ENCODE data around the gene TRIM72. TPM values are rescaled to one million over a fixed set of nuclear protein-coding genes. Genes with fewer than 3 reads are reported as not detected.

Gene TRIM72
- total and polyA plus RNA-seq, 2 of the 8 experiments (the other 6 are each of a cell fraction or from before 2014, with no cell fraction given), result 0.57 to 2.1 TPM

DNA sequence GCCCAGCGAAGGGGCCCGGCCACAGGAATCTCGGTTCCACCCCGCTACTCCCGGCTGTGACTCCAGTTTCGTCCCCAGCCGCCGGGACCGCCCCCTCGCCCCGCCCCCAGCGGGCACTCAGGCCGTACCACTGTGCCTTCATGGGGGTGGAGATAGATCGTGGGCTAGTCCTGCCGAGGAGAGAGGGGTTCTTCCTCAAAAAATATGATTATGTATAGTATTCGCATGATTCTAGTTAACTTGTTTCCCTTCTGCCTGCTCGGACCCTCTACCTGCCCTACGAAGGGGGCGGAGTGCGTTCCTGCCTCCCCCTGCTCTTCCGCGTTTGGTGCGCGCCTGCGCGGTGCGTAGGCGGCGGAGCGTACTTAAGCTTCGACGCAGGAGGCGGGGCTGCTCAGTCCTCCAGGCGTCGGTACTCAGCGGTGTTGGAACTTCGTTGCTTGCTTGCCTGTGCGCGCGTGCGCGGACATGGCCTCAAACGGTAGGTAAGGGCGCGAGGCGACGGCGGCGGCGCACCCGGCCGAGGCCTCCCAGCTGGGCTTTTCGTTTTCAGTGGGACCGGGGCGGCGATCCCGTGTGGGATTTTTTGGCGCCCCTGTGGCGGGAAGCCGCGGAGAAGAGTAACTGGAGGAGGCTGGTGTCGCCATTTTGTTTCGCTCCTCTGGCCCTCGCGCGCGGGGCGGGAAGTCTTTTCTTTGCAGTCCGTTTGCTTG, 34.0 kb upstream of the TRIM72 start, which contains the start of gene FUS (continued):
- TF ChIP-seq, protein P1, sequence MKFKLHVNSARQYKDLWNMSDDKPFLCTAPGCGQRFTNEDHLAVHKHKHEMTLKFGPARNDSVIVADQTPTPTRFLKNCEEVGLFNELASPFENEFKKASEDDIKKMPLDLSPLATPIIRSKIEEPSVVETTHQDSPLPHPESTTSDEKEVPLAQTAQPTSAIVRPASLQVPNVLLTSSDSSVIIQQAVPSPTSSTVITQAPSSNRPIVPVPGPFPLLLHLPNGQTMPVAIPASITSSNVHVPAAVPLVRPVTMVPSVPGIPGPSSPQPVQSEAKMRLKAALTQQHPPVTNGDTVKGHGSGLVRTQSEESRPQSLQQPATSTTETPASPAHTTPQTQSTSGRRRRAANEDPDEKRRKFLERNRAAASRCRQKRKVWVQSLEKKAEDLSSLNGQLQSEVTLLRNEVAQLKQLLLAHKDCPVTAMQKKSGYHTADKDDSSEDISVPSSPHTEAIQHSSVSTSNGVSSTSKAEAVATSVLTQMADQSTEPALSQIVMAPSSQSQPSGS (IDR thresholded peaks at IDR 0.05; ENCODE audit: low read length), result no peak; the same call in 1 of the 2 replicates
- no peak for TF ChIP-seq RFX5 (IDR thresholded peaks at IDR 0.05; ENCODE audit: borderline replicate concordance, low read depth, low read length)
- no peak for TF ChIP-seq ZNF274 (IDR thresholded peaks at IDR 0.05; ENCODE audit: borderline replicate concordance, extremely low read depth, low read length)
- peak; percentile 49; the same call in 1 of the 2 replicates for TF ChIP-seq CREB1 (IDR thresholded peaks at IDR 0.05)
- no peak for TF ChIP-seq RNF2 (IDR thresholded peaks at IDR 0.05; ENCODE audit: borderline replicate concordance, low read depth, low read length, missing control alignments, poor library complexity, severe bottlenecking)
- TF ChIP-seq SP1 (IDR thresholded peaks at IDR 0.05; ENCODE audit: low read depth, low read length), result peak; percentile 91
- no peak for TF ChIP-seq SP4 (IDR thresholded peaks at IDR 0.05; ENCODE audit: low read length)
- TF ChIP-seq CTCF (IDR thresholded peaks at IDR 0.05; ENCODE audit: control extremely low read depth in 1 of 3, insufficient read depth in 1 of 3, low read depth in 1 of 3, low read length in 3 of 3), result no peak
- TF ChIP-seq CBX8 (IDR thresholded peaks at IDR 0.05; ENCODE audit: borderline replicate concordance, low read depth, low read length), result no peak
- TF ChIP-seq KDM4A (IDR thresholded peaks at IDR 0.05; ENCODE audit: low read depth, low read length, severe bottlenecking), result peak; percentile 11
- TF ChIP-seq RBBP5 (IDR thresholded peaks at IDR 0.05; ENCODE audit: borderline replicate concordance, low read depth, low read length), result no peak; the same call in 1 of the 2 replicates
- peak; percentile 98 for TF ChIP-seq PHF8 (conservative IDR thresholded peaks at IDR 0.05; ENCODE audit: low read depth, low read length)
- no peak for TF ChIP-seq HDAC6 (IDR thresholded peaks at IDR 0.05; ENCODE audit: low read depth, low read length)
- no peak for TF ChIP-seq BCL11A (IDR thresholded peaks at IDR 0.05; ENCODE audit: low read depth in 2 of 2, low read length in 2 of 2)
- no peak for TF ChIP-seq POU5F1 (IDR thresholded peaks at IDR 0.05; ENCODE audit: low read depth, low read length)
- no peak for TF ChIP-seq CEBPB (IDR thresholded peaks at IDR 0.05; ENCODE audit: low read depth, low read length)
- TF ChIP-seq POLR2AphosphoS5 (IDR thresholded peaks at IDR 0.05; ENCODE audit: low read depth, low read length), result peak; percentile 100
- TF ChIP-seq RAD21 (IDR thresholded peaks at IDR 0.05 in 1 of 2, conservative IDR thresholded peaks at IDR 0.05 in 1 of 2; ENCODE audit: low read depth in 2 of 2, low read length in 2 of 2), result no peak
- no peak for TF ChIP-seq FOSL1 (IDR thresholded peaks at IDR 0.05; ENCODE audit: insufficient read depth, low read depth, low read length)

Data from H1 (cell line).